AG09309 (cell line): Measurements from ENCODE around the gene PCDHGA7.
"Not testable (repeated sequence)": the region's sequence is repeated elsewhere in the genome, so short reads cannot be mapped to it uniquely, and the experiment has no call there.

Experiments used
- DNase-seq: peaks from one replicate; pipeline ENCODE4 v3.0.0-alpha.2; 2010; ENCODE audit warnings: low read depth
- H3K4me3 ChIP-seq: 2 replicates; pipeline ENCODE4 v1.5.1; 2011; ENCODE audit warnings: mild to moderate bottlenecking, low read depth, low read length, moderate library complexity; ENCODE audit not compliant: control insufficient read depth
- TF ChIP-seq, protein P1 (sequence below): IDR thresholded peaks from 2 replicates; pipeline ENCODE4 v1.5.1; 2011; ENCODE audit warnings: mild to moderate bottlenecking, low read depth, low read length, inconsistent platforms; ENCODE audit not compliant: insufficient read depth, control insufficient read depth; ENCODE audit errors: missing control alignments

The PCDHGA7 gene

DNA sequence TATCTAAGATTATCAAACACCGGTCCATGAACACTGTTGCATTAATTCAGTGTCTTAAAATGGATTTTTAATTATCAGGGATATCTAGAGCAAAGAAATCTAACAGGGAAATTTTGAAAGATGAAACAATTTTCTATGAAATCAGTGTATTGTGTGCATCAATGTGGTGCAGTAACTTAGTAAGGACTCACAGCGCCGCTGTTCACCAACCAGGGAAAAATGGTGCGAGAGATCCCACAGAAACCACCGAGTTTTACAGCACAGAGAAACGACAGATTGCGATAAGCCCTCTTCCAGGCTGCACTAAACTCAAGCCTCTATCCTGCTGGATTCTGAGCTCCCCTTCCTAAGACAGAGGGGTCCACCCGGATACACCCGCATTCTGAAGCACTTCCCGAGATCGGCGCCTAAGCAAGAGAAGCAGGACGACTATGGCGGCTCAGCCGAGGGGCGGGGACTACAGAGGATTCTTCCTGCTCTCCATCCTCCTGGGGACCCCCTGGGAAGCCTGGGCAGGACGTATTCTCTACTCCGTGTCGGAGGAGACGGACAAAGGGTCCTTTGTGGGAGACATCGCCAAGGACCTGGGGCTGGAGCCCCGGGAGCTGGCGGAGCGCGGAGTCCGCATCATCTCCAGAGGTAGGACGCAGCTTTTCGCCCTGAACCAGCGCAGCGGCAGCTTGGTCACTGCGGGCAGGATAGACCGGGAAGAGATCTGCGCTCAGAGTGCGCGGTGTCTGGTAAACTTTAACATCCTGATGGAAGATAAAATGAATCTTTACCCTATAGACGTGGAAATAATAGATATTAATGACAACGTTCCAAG, at the start of gene PCDHGA7:
PCDHGA7 (plus strand) TSS at position 274 of the 826 bp plus-strand sequence; CDS start at position 432, 158 bp downstream.
- peak within 1 kb of the TSS; percentile 65 for H3K4me3 ChIP-seq
- DNase-seq = no peak
- TF ChIP-seq, protein P1, sequence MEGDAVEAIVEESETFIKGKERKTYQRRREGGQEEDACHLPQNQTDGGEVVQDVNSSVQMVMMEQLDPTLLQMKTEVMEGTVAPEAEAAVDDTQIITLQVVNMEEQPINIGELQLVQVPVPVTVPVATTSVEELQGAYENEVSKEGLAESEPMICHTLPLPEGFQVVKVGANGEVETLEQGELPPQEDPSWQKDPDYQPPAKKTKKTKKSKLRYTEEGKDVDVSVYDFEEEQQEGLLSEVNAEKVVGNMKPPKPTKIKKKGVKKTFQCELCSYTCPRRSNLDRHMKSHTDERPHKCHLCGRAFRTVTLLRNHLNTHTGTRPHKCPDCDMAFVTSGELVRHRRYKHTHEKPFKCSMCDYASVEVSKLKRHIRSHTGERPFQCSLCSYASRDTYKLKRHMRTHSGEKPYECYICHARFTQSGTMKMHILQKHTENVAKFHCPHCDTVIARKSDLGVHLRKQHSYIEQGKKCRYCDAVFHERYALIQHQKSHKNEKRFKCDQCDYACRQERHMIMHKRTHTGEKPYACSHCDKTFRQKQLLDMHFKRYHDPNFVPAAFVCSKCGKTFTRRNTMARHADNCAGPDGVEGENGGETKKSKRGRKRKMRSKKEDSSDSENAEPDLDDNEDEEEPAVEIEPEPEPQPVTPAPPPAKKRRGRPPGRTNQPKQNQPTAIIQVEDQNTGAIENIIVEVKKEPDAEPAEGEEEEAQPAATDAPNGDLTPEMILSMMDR = peak; percentile 62

DNA sequence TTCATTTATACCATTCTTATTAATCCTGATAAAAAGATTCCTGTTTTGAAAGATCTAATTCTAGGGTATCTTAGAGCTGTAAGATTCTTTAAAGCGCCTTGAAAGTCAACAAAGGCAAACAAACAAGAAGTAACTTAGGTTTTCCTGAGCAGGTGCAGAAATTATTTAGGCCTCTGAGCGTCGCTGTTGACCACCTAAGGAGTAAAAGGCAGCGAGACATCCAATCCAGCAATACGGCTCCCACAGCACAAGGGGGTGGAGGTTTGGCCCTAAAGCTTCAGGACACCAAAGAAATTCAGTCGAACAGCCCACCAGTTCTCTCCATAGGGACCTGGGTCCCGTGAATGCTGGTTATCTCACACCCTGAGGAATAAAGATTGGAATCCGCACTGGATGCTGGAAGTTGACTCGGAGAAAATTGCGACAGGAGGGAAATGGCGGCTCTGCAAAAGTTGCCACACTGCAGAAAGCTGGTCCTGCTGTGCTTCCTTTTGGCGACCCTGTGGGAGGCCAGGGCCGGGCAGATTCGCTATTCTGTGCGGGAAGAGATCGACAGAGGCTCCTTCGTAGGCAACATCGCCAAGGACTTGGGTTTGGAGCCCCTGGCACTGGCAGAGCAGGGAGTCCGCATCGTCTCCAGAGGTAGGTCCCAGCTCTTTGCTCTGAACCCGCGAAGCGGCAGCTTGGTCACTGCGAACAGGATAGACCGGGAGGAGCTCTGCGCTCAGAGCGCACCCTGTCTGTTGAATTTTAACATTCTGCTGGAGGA, 43.8 kb upstream of the PCDHGA7 start, which contains the start of gene PCDHGA2:
PCDHGA2 (plus strand) TSS at position 223 of the 769 bp plus-strand sequence.
- DNase-seq = no peak
- TF ChIP-seq, protein P1 = peak; percentile 73
- peak within 1 kb of the TSS; percentile 53 for H3K4me3 ChIP-seq

DNA sequence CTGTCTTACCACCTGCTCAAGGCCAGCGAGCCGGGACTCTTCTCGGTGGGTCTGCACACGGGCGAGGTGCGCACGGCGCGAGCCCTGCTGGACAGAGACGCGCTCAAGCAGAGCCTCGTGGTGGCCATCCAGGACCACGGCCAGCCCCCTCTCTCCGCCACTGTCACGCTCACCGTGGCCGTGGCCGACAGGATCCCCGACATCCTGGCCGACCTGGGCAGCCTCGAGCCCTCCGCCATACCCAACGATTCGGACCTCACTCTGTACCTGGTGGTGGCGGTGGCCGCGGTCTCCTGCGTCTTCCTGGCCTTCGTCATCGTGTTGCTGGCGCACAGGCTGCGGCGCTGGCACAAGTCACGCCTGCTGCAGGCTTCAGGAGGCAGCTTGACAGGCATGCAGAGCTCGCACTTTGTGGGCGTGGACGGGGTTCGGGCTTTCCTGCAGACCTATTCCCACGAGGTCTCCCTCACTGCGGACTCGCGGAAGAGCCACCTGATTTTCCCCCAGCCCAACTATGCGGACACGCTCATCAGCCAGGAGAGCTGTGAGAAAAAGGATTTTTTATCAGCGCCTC, 41.7 kb upstream of the PCDHGA7 start:
- DNase-seq, H3K4me3 ChIP-seq: not testable (repeated sequence)

DNA sequence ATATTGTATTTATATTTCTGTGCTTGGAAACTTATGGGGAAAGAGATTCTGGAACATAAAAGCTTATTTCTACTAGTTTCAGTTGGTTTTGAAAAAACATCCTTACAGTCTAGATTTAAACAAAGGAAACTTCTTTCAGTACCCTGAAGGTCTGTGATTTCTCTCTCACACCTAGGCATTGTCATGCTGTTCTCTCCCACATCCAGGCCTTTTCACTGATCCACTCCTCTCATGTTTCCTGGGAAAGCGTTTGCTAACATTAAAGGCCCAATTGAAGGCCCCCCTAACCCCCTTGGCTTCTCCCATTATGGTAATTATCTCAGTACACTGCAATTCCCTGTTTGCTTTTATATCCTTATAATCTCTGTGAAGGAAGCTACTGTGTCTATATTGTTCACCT, 39.8 kb upstream of the PCDHGA7 start:
- no peak for DNase-seq
- H3K4me3 ChIP-seq = no peak overlapping the region
- TF ChIP-seq, protein P1 = no peak

DNA sequence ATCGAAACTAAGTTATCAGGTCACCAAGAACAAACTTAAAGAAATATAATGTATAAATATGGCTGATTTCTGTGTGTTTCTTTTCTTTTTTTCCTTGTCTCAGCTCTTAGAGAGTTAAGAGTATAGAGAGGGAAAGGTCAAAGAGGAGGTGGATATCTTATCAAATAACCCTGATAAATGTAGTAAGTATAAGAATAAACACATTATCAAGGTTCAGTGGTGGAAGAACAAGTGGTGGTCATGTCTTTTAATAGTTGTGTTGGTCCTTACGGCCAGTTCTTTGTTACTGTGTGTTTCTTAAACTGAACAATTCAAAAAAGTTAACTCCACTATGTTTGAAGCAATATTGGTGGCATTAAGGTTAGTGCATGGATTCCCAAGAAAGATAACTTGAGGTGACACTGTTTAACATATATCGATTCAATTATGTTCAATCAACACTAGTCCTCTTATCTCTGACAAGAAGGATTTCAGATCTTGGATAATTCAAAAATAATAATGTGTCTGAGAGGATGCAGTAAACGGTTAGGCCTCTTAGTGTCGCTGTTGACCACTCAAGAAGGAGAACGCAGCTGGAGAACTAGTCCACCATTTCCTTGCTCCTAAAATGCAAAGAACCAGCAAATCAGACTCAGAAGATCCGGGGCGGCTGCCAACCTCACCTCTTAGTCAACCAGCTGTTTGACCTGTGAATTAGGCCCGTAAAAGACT, 39.1 kb upstream of the PCDHGA7 start, which contains the start of gene PCDHGA3:
PCDHGA3 (plus strand) TSS at position 588 of the 711 bp plus-strand sequence. CDS start 205 bp downstream, outside the sequence.
- TF ChIP-seq, protein P1 = peak; percentile 61
- no peak for DNase-seq
- H3K4me3 ChIP-seq = peak within 1 kb of the TSS; percentile 38

DNA sequence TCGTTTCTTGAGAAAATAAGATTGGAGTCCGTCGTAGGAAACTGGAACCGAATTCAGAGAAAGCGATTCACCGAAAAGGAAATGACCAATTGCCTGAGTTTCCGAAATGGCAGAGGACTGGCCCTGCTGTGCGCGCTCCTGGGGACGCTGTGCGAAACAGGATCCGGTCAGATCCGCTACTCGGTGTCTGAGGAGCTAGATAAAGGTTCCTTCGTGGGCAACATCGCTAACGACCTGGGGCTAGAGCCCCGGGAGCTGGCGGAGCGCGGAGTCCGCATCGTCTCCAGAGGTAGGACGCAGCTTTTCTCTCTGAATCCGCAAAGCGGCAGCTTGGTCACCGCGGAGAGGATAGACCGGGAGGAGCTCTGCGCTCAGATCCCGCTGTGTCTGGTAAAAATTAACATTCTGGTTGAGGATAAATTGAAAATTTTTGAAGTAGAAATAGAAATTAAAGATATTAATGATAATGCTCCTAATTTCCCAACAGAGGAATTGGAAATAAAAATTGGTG, 38.5 kb upstream of the PCDHGA7 start:
- TF ChIP-seq, protein P1 = no peak
- peak overlapping the region; percentile 38 for H3K4me3 ChIP-seq
- DNase-seq = no peak
